Ishikawa (cell line): ENCODE results near the gene NSL1.
A peak's percentile ranks its signal among the peaks of the same experiment; 100 is the strongest.

Experiments used
- EP300 ChIP-seq: IDR thresholded peaks from 2 replicates; pipeline ENCODE4 v1.6.1; 2012; ENCODE audit warnings: borderline replicate concordance
- NFIC ChIP-seq: IDR thresholded peaks from 2 replicates; pipeline ENCODE4 v1.6.1; 2012
- RAD21 ChIP-seq: IDR thresholded peaks from 2 replicates; pipeline ENCODE4 v1.6.1; 2012; ENCODE audit warnings: low read depth
- TAF1 ChIP-seq: IDR thresholded peaks from 2 replicates; pipeline ENCODE4 v1.6.1; 2012; ENCODE audit warnings: low read depth, mild to moderate bottlenecking
- TCF12 ChIP-seq: IDR thresholded peaks from 2 replicates; pipeline ENCODE4 v1.6.1; 2012; ENCODE audit warnings: low read depth
- TEAD4 ChIP-seq: IDR thresholded peaks from 2 replicates; pipeline ENCODE4 v1.6.1; 2012
- YY1 ChIP-seq: IDR thresholded peaks from 2 replicates; pipeline ENCODE4 v1.6.1; 2012; ENCODE audit warnings: low read depth
- ZBTB7A ChIP-seq: IDR thresholded peaks from 2 replicates; pipeline ENCODE4 v1.6.1; 2012; ENCODE audit warnings: low read depth
- TF ChIP-seq, protein P1 (sequence below): IDR thresholded peaks from 2 replicates; pipeline ENCODE4 v1.6.1; 2012; ENCODE audit warnings: low read depth, mild to moderate bottlenecking
- TF ChIP-seq, protein P2 (sequence below): IDR thresholded peaks from 2 replicates; pipeline ENCODE4 v1.6.1; 2012

DNA sequence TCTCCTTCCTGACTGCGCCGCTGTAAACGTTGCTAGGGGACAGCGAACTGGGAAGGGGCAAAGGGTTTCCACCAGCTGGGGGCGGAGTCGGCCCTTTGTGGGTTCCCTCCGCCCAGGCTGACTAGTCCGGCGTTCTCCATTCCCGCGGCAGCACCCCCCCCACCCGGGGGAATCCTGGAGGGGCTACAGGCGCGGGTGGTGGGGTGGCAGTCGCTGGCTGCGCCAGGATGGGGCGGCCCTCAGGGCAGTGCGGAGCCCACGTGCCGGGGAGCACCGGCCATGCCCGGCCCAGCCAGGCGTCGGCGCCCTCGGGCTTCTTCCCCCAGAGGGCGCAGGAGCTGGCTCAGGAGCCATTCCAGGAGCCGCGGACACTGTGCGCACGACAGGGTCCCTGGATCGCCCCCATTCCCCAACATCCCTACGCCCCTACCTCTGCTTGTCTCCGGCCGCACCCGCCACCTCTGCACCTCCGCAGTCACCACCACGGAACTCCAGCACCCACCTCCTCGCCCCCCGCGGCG lies 92.4 kb downstream of the NSL1 start:
- TF ChIP-seq NFIC (no peak), YY1 (no peak), TCF12 (0 out of 2 replicates have a peak, but pooled peaks have one; percentile 17), RAD21 (peak; percentile 7; the same call in 1 of the 2 replicates), TAF1 (peak; percentile 45; the same call in 1 of the 2 replicates), EP300 (no peak), TEAD4 (no peak), ZBTB7A (0 out of 2 replicates have a peak, but pooled peaks have one; percentile 33)
- TF ChIP-seq, protein P1, sequence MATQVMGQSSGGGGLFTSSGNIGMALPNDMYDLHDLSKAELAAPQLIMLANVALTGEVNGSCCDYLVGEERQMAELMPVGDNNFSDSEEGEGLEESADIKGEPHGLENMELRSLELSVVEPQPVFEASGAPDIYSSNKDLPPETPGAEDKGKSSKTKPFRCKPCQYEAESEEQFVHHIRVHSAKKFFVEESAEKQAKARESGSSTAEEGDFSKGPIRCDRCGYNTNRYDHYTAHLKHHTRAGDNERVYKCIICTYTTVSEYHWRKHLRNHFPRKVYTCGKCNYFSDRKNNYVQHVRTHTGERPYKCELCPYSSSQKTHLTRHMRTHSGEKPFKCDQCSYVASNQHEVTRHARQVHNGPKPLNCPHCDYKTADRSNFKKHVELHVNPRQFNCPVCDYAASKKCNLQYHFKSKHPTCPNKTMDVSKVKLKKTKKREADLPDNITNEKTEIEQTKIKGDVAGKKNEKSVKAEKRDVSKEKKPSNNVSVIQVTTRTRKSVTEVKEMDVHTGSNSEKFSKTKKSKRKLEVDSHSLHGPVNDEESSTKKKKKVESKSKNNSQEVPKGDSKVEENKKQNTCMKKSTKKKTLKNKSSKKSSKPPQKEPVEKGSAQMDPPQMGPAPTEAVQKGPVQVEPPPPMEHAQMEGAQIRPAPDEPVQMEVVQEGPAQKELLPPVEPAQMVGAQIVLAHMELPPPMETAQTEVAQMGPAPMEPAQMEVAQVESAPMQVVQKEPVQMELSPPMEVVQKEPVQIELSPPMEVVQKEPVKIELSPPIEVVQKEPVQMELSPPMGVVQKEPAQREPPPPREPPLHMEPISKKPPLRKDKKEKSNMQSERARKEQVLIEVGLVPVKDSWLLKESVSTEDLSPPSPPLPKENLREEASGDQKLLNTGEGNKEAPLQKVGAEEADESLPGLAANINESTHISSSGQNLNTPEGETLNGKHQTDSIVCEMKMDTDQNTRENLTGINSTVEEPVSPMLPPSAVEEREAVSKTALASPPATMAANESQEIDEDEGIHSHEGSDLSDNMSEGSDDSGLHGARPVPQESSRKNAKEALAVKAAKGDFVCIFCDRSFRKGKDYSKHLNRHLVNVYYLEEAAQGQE = no peak
- TF ChIP-seq, protein P2, sequence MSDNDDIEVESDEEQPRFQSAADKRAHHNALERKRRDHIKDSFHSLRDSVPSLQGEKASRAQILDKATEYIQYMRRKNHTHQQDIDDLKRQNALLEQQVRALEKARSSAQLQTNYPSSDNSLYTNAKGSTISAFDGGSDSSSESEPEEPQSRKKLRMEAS = peak; percentile 86
